ENCODE results near the gene NEURL1.

Gene NEURL1

GRCh38 chr10:103493362-103493915 is at the start of gene NEURL1:
NEURL1 (plus strand) TSS chr10:103493705; CDS start chr10:103494388, 683 bp downstream.
- no peaks in the 10 kb centered on the region for H3K9me3 ChIP-seq (ENCODE audit: low read length)
- H3K4me3 ChIP-seq (ENCODE audit: low read depth in 1 of 2, low read length in 2 of 2): peak within 1 kb of the TSS; percentile 38 to 65
- no peaks in the 10 kb centered on the region for H3K36me3 ChIP-seq (ENCODE audit: insufficient read depth, low read length)
- H3K9ac ChIP-seq (ENCODE audit: low read length): no peak within 1 kb of the TSS
- H3K4me1 ChIP-seq (ENCODE audit: insufficient read depth, low read length): peaks cover 24% of the 10 kb centered on the region
- H3K27me3 ChIP-seq (ENCODE audit: control insufficient read depth in 1 of 2, insufficient read depth in 2 of 2, low read length in 2 of 2): peaks cover 12 to 27% of the 10 kb centered on the region in 2 donors
- H3K27ac ChIP-seq (ENCODE audit: low read depth, low read length): no peak within 1 kb of the TSS

- H3K27ac ChIP-seq (ENCODE audit: low read depth, low read length): no peak overlapping the region
- no peaks in the 10 kb centered on the region for H3K27me3 ChIP-seq (ENCODE audit: control insufficient read depth in 1 of 2, insufficient read depth in 2 of 2, low read length in 2 of 2)
- H3K4me1 ChIP-seq (ENCODE audit: insufficient read depth, low read length): peaks cover 20% of the 10 kb centered on the region
- H3K4me3 ChIP-seq (ENCODE audit: low read depth in 1 of 2, low read length in 2 of 2): no peak overlapping the region
- H3K9me3 ChIP-seq (ENCODE audit: low read length): no peaks in the 10 kb centered on the region
- H3K36me3 ChIP-seq (ENCODE audit: insufficient read depth, low read length): peaks cover 83% of the 10 kb centered on the region
- no peak overlapping the region for H3K9ac ChIP-seq (ENCODE audit: low read length)
Observed at GRCh38 chr10:103444478-103444877, 49.0 kb upstream of the NEURL1 start.

- no peak overlapping the region for H3K9ac ChIP-seq (ENCODE audit: low read length)
- no peaks in the 10 kb centered on the region for H3K27me3 ChIP-seq (ENCODE audit: control insufficient read depth in 1 of 2, insufficient read depth in 2 of 2, low read length in 2 of 2)
- H3K9me3 ChIP-seq (ENCODE audit: low read length): no peaks in the 10 kb centered on the region
- H3K36me3 ChIP-seq (ENCODE audit: insufficient read depth, low read length): peaks cover 82% of the 10 kb centered on the region
- H3K4me1 ChIP-seq (ENCODE audit: insufficient read depth, low read length): peaks cover 29% of the 10 kb centered on the region
- H3K4me3 ChIP-seq (ENCODE audit: low read depth in 1 of 2, low read length in 2 of 2): no peak overlapping the region
- peak overlapping the region; percentile 49 for H3K27ac ChIP-seq (ENCODE audit: low read depth, low read length)
Observed at GRCh38 chr10:103445366-103445765, 48.1 kb upstream of the NEURL1 start.

GRCh38 chr10:103445767-103446567 is 47.5 kb upstream of the NEURL1 start:
- no peak overlapping the region for H3K9ac ChIP-seq (ENCODE audit: low read length)
- H3K4me1 ChIP-seq (ENCODE audit: insufficient read depth, low read length): peaks cover 32% of the 10 kb centered on the region
- no peak overlapping the region for H3K4me3 ChIP-seq (ENCODE audit: low read depth in 1 of 2, low read length in 2 of 2)
- no peaks in the 10 kb centered on the region for H3K27me3 ChIP-seq (ENCODE audit: control insufficient read depth in 1 of 2, insufficient read depth in 2 of 2, low read length in 2 of 2)
- H3K27ac ChIP-seq (ENCODE audit: low read depth, low read length): peak overlapping the region; percentile 49
- H3K9me3 ChIP-seq (ENCODE audit: low read length): no peaks in the 10 kb centered on the region
- peaks cover 82% of the 10 kb centered on the region for H3K36me3 ChIP-seq (ENCODE audit: insufficient read depth, low read length)

GRCh38 chr10:103447187-103447586 is 46.3 kb upstream of the NEURL1 start:
- Histone ChIP-seq H3K4me1 (ENCODE audit: insufficient read depth, low read length) (peaks cover 32% of the 10 kb centered on the region), H3K36me3 (ENCODE audit: insufficient read depth, low read length) (peaks cover 72% of the 10 kb centered on the region)

GRCh38 chr10:103448746-103449145 is 44.8 kb upstream of the NEURL1 start:
- Histone ChIP-seq H3K27ac (ENCODE audit: low read depth, low read length) (no peak overlapping the region), H3K27me3 (ENCODE audit: control insufficient read depth in 1 of 2, insufficient read depth in 2 of 2, low read length in 2 of 2) (no peaks in the 10 kb centered on the region), H3K9me3 (ENCODE audit: low read length) (no peaks in the 10 kb centered on the region), H3K9ac (ENCODE audit: low read length) (no peak overlapping the region), H3K4me3 (ENCODE audit: low read depth in 1 of 2, low read length in 2 of 2) (peak overlapping the region in 1 of 2 donors; percentile 68), H3K36me3 (ENCODE audit: insufficient read depth, low read length) (peaks cover 56% of the 10 kb centered on the region), H3K4me1 (ENCODE audit: insufficient read depth, low read length) (peaks cover 39% of the 10 kb centered on the region)

More at GRCh38 chr10:103447187-103447586, 46.3 kb upstream of the NEURL1 start:
- Histone ChIP-seq H3K27me3 (ENCODE audit: control insufficient read depth in 1 of 2, insufficient read depth in 2 of 2, low read length in 2 of 2) (no peaks in the 10 kb centered on the region), H3K4me3 (ENCODE audit: low read depth in 1 of 2, low read length in 2 of 2) (no peak overlapping the region), H3K9ac (ENCODE audit: low read length) (no peak overlapping the region), H3K9me3 (ENCODE audit: low read length) (no peaks in the 10 kb centered on the region), H3K27ac (ENCODE audit: low read depth, low read length) (no peak overlapping the region)

GRCh38 chr10:103449208-103450144 is 44.0 kb upstream of the NEURL1 start:
- H3K36me3 ChIP-seq (ENCODE audit: insufficient read depth, low read length): peaks cover 49% of the 10 kb centered on the region
- H3K4me3 ChIP-seq (ENCODE audit: low read depth in 1 of 2, low read length in 2 of 2): peak overlapping the region; percentile 18 to 68
- peaks cover 39% of the 10 kb centered on the region for H3K4me1 ChIP-seq (ENCODE audit: insufficient read depth, low read length)
- no peaks in the 10 kb centered on the region for H3K27me3 ChIP-seq (ENCODE audit: control insufficient read depth in 1 of 2, insufficient read depth in 2 of 2, low read length in 2 of 2)
- no peak overlapping the region for H3K9ac ChIP-seq (ENCODE audit: low read length)
- no peaks in the 10 kb centered on the region for H3K9me3 ChIP-seq (ENCODE audit: low read length)
- peak overlapping the region; percentile 16 for H3K27ac ChIP-seq (ENCODE audit: low read depth, low read length)

- Histone ChIP-seq H3K4me3 (ENCODE audit: low read depth in 1 of 2, low read length in 2 of 2) (peak overlapping the region in 1 of 2 donors; percentile 68), H3K27ac (ENCODE audit: low read depth, low read length) (peak overlapping the region; percentile 16), H3K9me3 (ENCODE audit: low read length) (no peaks in the 10 kb centered on the region), H3K9ac (ENCODE audit: low read length) (peak overlapping the region; percentile 19), H3K27me3 (ENCODE audit: control insufficient read depth in 1 of 2, insufficient read depth in 2 of 2, low read length in 2 of 2) (no peaks in the 10 kb centered on the region), H3K4me1 (ENCODE audit: insufficient read depth, low read length) (peaks cover 39% of the 10 kb centered on the region), H3K36me3 (ENCODE audit: insufficient read depth, low read length) (peaks cover 41% of the 10 kb centered on the region)
Observed at GRCh38 chr10:103450201-103450695, 43.3 kb upstream of the NEURL1 start.

- Histone ChIP-seq H3K9me3 (ENCODE audit: low read length) (no peaks in the 10 kb centered on the region), H3K27ac (ENCODE audit: low read depth, low read length) (peak overlapping the region; percentile 87), H3K27me3 (ENCODE audit: control insufficient read depth in 1 of 2, insufficient read depth in 2 of 2, low read length in 2 of 2) (no peaks in the 10 kb centered on the region), H3K4me3 (ENCODE audit: low read depth in 1 of 2, low read length in 2 of 2) (peak overlapping the region; percentile 40 to 68), H3K9ac (ENCODE audit: low read length) (peak overlapping the region; percentile 60), H3K4me1 (ENCODE audit: insufficient read depth, low read length) (peaks cover 39% of the 10 kb centered on the region), H3K36me3 (ENCODE audit: insufficient read depth, low read length) (peaks cover 32% of the 10 kb centered on the region)
Observed at GRCh38 chr10:103451091-103451813, 42.3 kb upstream of the NEURL1 start.

- Histone ChIP-seq H3K36me3 (ENCODE audit: insufficient read depth, low read length) (peaks cover 26% of the 10 kb centered on the region), H3K9ac (ENCODE audit: low read length) (peak within 1 kb of the TSS; percentile 60), H3K9me3 (ENCODE audit: low read length) (no peaks in the 10 kb centered on the region), H3K4me1 (ENCODE audit: insufficient read depth, low read length) (peaks cover 37% of the 10 kb centered on the region), H3K4me3 (ENCODE audit: low read depth in 1 of 2, low read length in 2 of 2) (peak within 1 kb of the TSS; percentile 40 to 68), H3K27ac (ENCODE audit: low read depth, low read length) (peak within 1 kb of the TSS; percentile 87), H3K27me3 (ENCODE audit: control insufficient read depth in 1 of 2, insufficient read depth in 2 of 2, low read length in 2 of 2) (no peaks in the 10 kb centered on the region)
Observed at GRCh38 chr10:103451831-103452505, 41.5 kb upstream of the NEURL1 start, which contains the start of gene CALHM2. CALHM2 (minus strand) TSS chr10:103452370; CDS start chr10:103449941, 2,429 bp downstream.

Measured in muscle layer of colon (tissue), 2 donors.